K562 (cell line): ENCODE measurements around the gene SEC16A. TPM values are rescaled to one million over a fixed set of nuclear protein-coding genes. Genes with fewer than 3 reads are reported as not detected.

Source experiments
- ASH1L ChIP-seq: fragments of 450-650 bp; IDR thresholded peaks from 2 replicates; pipeline ENCODE4 v1.6.1; 2018; ENCODE audit warnings: borderline replicate concordance, mild to moderate bottlenecking, low read depth; ENCODE audit not compliant: partially characterized antibody
- CBX5 ChIP-seq: IDR thresholded peaks from 2 replicates; pipeline ENCODE4 v1.6.1; 2014; ENCODE audit warnings: low read depth, borderline replicate concordance
- CREM ChIP-seq: IDR thresholded peaks from 2 replicates; pipeline ENCODE4 v1.6.1; 2014; ENCODE audit warnings: antibody characterized with exemption, low read depth
- DDX20 ChIP-seq: fragments of 450-650 bp; IDR thresholded peaks from 2 replicates; pipeline ENCODE4 v1.6.1; 2016; ENCODE audit warnings: missing genetic modification characterization, low read depth, mild to moderate bottlenecking, missing compliant biosample characterization, moderate library complexity
- DIDO1 ChIP-seq: fragments of 450-650 bp; IDR thresholded peaks from 2 replicates; pipeline ENCODE4 v1.6.1; 2016; ENCODE audit warnings: low read depth, missing biosample characterization, missing genetic modification characterization
- LCOR ChIP-seq: sonication (generic); formaldehyde crosslinking; IDR thresholded peaks from 2 replicates; pipeline ENCODE4 v1.8.0; 2022; ENCODE audit warnings: mild to moderate bottlenecking, missing genetic modification reagents
- MCM5 ChIP-seq: fragments of 450-650 bp; IDR thresholded peaks from 2 replicates; pipeline ENCODE4 v1.6.1; 2016; ENCODE audit warnings: low read depth
- MXI1 ChIP-seq: IDR thresholded peaks from 2 replicates; pipeline ENCODE4 v1.6.1; 2011; ENCODE audit warnings: low read depth, mild to moderate bottlenecking, improper control_type of control experiment, low read length
- NR1H2 ChIP-seq: sonication (generic); formaldehyde crosslinking; IDR thresholded peaks from 2 replicates; pipeline ENCODE4 v1.4.0; 2020; ENCODE audit warnings: mild to moderate bottlenecking, missing genetic modification reagents
- PML ChIP-seq: IDR thresholded peaks from 2 replicates; pipeline ENCODE4 v1.6.1; 2012; ENCODE audit warnings: low read length, inconsistent platforms
- RNF2 ChIP-seq: sonication (generic); IDR thresholded peaks from 2 replicates; pipeline ENCODE4 v1.6.1; 2016
- SAFB2 ChIP-seq: fragments of 200-400 bp; formaldehyde crosslinking; IDR thresholded peaks from 2 replicates; pipeline ENCODE4 v1.6.1; 2018; ENCODE audit warnings: borderline replicate concordance, low read length, low read depth, moderate library complexity; ENCODE audit not compliant: severe bottlenecking
- SMARCE1 ChIP-seq: fragments of 450-650 bp; IDR thresholded peaks from 2 replicates; pipeline ENCODE4 v1.7.1; 2016; ENCODE audit warnings: mild to moderate bottlenecking
- TCFL5 ChIP-seq: fragments of 250-450 bp; sonication (Bioruptor Pico); conservative IDR thresholded peaks from 2 replicates; pipeline ENCODE4 v1.6.1; 2021; ENCODE audit warnings: mild to moderate bottlenecking, moderate library complexity, matching md5 sums
- ZFPM2 ChIP-seq: fragments of 250-450 bp; sonication (Bioruptor Pico); IDR thresholded peaks from 2 replicates; pipeline ENCODE4 v1.5.1; 2022; ENCODE audit warnings: mild to moderate bottlenecking
- ZNF263 ChIP-seq: sonication (generic); formaldehyde crosslinking; IDR thresholded peaks from 2 replicates; pipeline ENCODE4 v1.8.0; 2022; ENCODE audit warnings: mild to moderate bottlenecking, missing genetic modification reagents, borderline replicate concordance
- ZNF445 ChIP-seq: fragments of 250-450 bp; sonication (Bioruptor Pico); IDR thresholded peaks from 2 replicates; pipeline ENCODE4 v1.4.0; 2020; ENCODE audit warnings: low read depth, mild to moderate bottlenecking, moderate library complexity
- ZSCAN32 ChIP-seq: fragments of 450-650 bp; formaldehyde crosslinking; IDR thresholded peaks from 2 replicates; pipeline ENCODE4 v1.4.0; 2020; ENCODE audit warnings: mild to moderate bottlenecking, moderate library complexity
- ZZZ3 ChIP-seq: fragments of 450-650 bp; IDR thresholded peaks from 2 replicates; pipeline ENCODE4 v1.6.1; 2016; ENCODE audit warnings: antibody characterized with exemption, mild to moderate bottlenecking, moderate library complexity
- polyA plus RNA-seq, 8 experiments: library from polyadenylated mRNA; depleted of rRNA in 4 of 8; stranded (reverse) in 5 of 8; unstranded in 3 of 8; fragments of >200 nt; fragmentation: Nextera tagmentation in 2 of 8; fragmentation: Illumina TruSeq in 1 of 8; extraction: Ambion mirVana in 2 of 8; extraction: Trizol in 1 of 8; gene quantifications; 2 replicates each; pipeline versions ENCODE4 v1.2.1 to v1.2.3, GENCODE V29; 2011 to 2014; ENCODE audit warnings: inconsistent platforms in 1 of 8, missing spikeins in 1 of 8
- total RNA-seq, 7 experiments: library from RNA; depleted of rRNA in 6 of 7; stranded (reverse); fragments of >200 nt in 6 of 7; fragmentation: Illumina TruSeq in 2 of 7; extraction: Trizol in 2 of 7; gene quantifications; 2 replicates each; pipeline versions ENCODE4 v1.2.1 to v1.2.3, GENCODE V29; 2011 to 2021; ENCODE audit warnings: low replicate concordance in 1 of 7
- TF ChIP-seq, protein P1 (sequence below): fragments of 450-650 bp; IDR thresholded peaks from 2 replicates; pipeline ENCODE4 v1.6.1; 2016; ENCODE audit warnings: borderline replicate concordance
- TF ChIP-seq, protein P2 (sequence below): sonication (generic); formaldehyde crosslinking; IDR thresholded peaks from 2 replicates; pipeline ENCODE4 v1.8.1; 2023; ENCODE audit warnings: mild to moderate bottlenecking, missing genetic modification reagents
- TF ChIP-seq, protein P3 (sequence below): sonication (generic); formaldehyde crosslinking; IDR thresholded peaks from 2 replicates; pipeline ENCODE4 v1.8.1; 2023; ENCODE audit warnings: mild to moderate bottlenecking, missing genetic modification reagents
- TF ChIP-seq, protein P4 (sequence below), 2 experiments: fragments of 450-650 bp; conservative IDR thresholded peaks; 2 replicates each; pipeline ENCODE4 v1.6.1; 2017; ENCODE audit warnings: mild to moderate bottlenecking in 2 of 2, moderate library complexity in 2 of 2

The SEC16A gene
- total and polyA plus RNA-seq, 9 of the 15 experiments (the other 6 are each of a cell fraction or from before 2014, with no cell fraction given), result 8.3 to 62.8 (median 14.0) TPM

DNA sequence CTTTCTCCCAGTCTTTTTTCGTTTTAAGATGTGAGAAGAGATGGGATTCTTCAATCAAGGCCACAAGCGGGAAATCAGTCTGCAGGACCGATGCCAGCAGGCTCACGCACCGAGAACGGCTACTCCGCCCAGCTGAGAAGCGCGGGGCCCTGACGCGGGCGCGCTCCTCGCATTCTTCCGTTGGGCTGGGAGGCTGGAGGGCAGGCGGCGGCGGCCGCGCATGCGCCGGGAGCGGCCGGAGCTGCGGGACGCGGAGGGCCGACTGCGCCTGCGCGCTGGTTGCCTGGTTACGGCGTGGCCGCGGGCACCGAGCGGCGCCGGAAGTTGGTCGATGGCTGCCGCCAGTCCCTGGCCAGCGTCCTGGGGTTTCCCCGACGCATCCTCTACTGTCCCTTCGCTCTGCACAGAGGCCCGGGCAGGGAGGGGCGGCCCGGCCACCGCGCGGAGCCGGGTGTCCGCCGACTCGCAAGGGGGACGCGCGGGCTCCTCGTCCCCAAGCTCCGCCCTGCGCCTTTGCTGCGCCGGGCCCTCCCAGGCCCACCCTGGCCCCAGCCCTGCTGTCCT, 831 bp upstream of the SEC16A start (continued):
- 0 out of 2 replicates have a peak, but pooled peaks have one; percentile 38 for TF ChIP-seq LCOR (CRISPR knock-in tag)
- no peak for TF ChIP-seq ZZZ3
- no peak for TF ChIP-seq ZSCAN32 (CRISPR knock-in tag)
- TF ChIP-seq, protein P1, sequence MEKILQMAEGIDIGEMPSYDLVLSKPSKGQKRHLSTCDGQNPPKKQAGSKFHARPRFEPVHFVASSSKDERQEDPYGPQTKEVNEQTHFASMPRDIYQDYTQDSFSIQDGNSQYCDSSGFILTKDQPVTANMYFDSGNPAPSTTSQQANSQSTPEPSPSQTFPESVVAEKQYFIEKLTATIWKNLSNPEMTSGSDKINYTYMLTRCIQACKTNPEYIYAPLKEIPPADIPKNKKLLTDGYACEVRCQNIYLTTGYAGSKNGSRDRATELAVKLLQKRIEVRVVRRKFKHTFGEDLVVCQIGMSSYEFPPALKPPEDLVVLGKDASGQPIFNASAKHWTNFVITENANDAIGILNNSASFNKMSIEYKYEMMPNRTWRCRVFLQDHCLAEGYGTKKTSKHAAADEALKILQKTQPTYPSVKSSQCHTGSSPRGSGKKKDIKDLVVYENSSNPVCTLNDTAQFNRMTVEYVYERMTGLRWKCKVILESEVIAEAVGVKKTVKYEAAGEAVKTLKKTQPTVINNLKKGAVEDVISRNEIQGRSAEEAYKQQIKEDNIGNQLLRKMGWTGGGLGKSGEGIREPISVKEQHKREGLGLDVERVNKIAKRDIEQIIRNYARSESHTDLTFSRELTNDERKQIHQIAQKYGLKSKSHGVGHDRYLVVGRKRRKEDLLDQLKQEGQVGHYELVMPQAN, result peak; percentile 72; the same call in 1 of the 2 replicates
- peak; percentile 58; the same call in 1 of the 2 replicates for TF ChIP-seq MXI1
- TF ChIP-seq ZNF445, result no peak
- TF ChIP-seq DIDO1, result no peak
- no peak for TF ChIP-seq ZFPM2 (CRISPR knock-in tag)
- TF ChIP-seq NR1H2 (CRISPR knock-in tag), result no peak
- no peak for TF ChIP-seq ASH1L
- TF ChIP-seq, protein P2, sequence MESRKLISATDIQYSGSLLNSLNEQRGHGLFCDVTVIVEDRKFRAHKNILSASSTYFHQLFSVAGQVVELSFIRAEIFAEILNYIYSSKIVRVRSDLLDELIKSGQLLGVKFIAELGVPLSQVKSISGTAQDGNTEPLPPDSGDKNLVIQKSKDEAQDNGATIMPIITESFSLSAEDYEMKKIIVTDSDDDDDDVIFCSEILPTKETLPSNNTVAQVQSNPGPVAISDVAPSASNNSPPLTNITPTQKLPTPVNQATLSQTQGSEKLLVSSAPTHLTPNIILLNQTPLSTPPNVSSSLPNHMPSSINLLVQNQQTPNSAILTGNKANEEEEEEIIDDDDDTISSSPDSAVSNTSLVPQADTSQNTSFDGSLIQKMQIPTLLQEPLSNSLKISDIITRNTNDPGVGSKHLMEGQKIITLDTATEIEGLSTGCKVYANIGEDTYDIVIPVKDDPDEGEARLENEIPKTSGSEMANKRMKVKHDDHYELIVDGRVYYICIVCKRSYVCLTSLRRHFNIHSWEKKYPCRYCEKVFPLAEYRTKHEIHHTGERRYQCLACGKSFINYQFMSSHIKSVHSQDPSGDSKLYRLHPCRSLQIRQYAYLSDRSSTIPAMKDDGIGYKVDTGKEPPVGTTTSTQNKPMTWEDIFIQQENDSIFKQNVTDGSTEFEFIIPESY, result no peak; the same call in 1 of the 2 replicates
- peak; percentile 24; the same call in 1 of the 2 replicates for TF ChIP-seq ZNF263
- no peak for TF ChIP-seq TCFL5 (CRISPR knock-in tag)
- 0 out of 2 replicates have a peak, but pooled peaks have one; percentile 7 for TF ChIP-seq CREM
- no peak for TF ChIP-seq SMARCE1
- TF ChIP-seq MCM5, result no peak
- TF ChIP-seq, protein P3, sequence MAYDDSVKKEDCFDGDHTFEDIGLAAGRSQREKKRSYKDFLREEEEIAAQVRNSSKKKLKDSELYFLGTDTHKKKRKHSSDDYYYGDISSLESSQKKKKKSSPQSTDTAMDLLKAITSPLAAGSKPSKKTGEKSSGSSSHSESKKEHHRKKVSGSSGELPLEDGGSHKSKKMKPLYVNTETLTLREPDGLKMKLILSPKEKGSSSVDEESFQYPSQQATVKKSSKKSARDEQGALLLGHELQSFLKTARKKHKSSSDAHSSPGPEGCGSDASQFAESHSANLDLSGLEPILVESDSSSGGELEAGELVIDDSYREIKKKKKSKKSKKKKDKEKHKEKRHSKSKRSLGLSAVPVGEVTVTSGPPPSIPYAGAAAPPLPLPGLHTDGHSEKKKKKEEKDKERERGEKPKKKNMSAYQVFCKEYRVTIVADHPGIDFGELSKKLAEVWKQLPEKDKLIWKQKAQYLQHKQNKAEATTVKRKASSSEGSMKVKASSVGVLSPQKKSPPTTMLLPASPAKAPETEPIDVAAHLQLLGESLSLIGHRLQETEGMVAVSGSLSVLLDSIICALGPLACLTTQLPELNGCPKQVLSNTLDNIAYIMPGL (CRISPR knock-in tag), result no peak
- TF ChIP-seq SAFB2, result no peak
- no peak for TF ChIP-seq RNF2
- TF ChIP-seq DDX20, result no peak
- no peak for TF ChIP-seq CBX5
- TF ChIP-seq, protein P4, sequence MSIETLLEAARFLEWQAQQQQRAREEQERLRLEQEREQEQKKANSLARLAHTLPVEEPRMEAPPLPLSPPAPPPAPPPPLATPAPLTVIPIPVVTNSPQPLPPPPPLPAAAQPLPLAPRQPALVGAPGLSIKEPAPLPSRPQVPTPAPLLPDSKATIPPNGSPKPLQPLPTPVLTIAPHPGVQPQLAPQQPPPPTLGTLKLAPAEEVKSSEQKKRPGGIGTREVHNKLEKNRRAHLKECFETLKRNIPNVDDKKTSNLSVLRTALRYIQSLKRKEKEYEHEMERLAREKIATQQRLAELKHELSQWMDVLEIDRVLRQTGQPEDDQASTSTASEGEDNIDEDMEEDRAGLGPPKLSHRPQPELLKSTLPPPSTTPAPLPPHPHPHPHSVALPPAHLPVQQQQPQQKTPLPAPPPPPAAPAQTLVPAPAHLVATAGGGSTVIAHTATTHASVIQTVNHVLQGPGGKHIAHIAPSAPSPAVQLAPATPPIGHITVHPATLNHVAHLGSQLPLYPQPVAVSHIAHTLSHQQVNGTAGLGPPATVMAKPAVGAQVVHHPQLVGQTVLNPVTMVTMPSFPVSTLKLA (conservative IDR thresholded peaks at IDR 0.05), result peak in 1 of 2 experiments; percentile 60; a peak in 2 of 4 replicates
- TF ChIP-seq PML, result no peak
